ENCODE data around the gene ZNHIT1. TPM values are rescaled to one million over a fixed set of nuclear protein-coding genes. Genes with fewer than 3 reads are reported as not detected.

The ZNHIT1 gene
- 10 to 100 TPM; 46.1 to 74.3 (median 68.5) TPM for total RNA-seq

DNA sequence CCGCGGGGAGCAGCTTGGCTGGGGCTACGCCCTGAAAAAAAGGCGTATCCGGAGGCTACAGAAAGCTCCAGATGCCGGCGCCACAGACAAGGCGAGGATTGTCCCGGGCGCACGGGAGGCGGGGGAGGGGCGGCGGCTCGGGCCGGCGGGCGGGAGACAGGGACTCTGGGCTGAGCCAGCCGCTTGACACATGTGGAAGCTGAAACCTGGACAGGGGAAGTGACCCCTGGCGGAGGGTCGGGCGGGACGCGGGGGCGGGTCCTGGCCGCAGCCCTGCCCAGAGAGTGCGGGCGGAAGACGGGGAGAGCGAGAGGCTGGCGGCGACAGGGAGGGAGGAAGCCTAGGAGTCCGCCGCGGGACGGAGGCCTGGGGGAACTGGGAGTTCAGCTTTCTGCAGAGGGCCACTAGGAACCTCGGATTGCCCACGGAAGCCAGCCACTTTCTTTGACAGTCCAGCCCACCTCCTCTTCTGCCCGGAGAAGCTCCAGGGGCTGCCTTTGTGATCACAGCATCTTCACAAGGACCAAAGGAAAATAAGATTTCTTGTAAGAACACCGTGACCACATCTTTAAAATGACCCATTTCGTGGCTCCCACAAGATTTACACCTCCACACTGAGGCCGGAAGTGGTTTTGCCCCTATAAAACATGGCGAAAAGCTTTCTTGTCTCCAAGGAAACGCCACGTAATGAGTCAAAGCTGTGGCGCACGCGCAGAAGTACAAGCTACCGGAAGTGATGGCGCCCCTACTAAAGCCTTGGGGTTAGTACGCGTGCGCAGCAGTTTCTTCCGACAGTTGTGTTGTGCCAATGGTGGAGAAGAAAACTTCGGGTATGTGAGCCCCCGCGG is at the start of gene ZNHIT1, which contains the start of gene PLOD3:
Gene ZNHIT1 (plus strand): TSS at position 778 of the 848 bp plus-strand sequence. CDS start 31 bp downstream, at position 809.
Gene PLOD3 (minus strand): TSS at position 194 of the 848 bp plus-strand sequence. CDS start 307 bp downstream, outside the sequence.
- Histone ChIP-seq H3K9me3 (no peaks in the 10 kb centered on the region), H3K4me1 (peaks cover 28 to 42% (median 31%) of the 10 kb centered on the region in 4 donors), H3K4me3 (peak within 1 kb of the TSS; percentile 81 to 87 (median 84)), H3K27me3 (no peaks in the 10 kb centered on the region), H3K27ac (peak within 1 kb of the TSS; percentile 84 to 95 (median 91)), H3K36me3 (peaks cover 0 to 30% (median 21%) of the 10 kb centered on the region in 4 donors)
- ATAC-seq (ENCODE audit: low FRiP score in 2 of 2) (peak; percentile 94), DNase-seq (peak; percentile 96 to 97)
- 0 to 1% methylated on average over 22 to 37 of the region's 57 CpGs for WGBS, 2 donors
- TF ChIP-seq POLR2AphosphoS5 (IDR thresholded peaks at IDR 0.05): peak; percentile 45
- TF ChIP-seq, protein P1, sequence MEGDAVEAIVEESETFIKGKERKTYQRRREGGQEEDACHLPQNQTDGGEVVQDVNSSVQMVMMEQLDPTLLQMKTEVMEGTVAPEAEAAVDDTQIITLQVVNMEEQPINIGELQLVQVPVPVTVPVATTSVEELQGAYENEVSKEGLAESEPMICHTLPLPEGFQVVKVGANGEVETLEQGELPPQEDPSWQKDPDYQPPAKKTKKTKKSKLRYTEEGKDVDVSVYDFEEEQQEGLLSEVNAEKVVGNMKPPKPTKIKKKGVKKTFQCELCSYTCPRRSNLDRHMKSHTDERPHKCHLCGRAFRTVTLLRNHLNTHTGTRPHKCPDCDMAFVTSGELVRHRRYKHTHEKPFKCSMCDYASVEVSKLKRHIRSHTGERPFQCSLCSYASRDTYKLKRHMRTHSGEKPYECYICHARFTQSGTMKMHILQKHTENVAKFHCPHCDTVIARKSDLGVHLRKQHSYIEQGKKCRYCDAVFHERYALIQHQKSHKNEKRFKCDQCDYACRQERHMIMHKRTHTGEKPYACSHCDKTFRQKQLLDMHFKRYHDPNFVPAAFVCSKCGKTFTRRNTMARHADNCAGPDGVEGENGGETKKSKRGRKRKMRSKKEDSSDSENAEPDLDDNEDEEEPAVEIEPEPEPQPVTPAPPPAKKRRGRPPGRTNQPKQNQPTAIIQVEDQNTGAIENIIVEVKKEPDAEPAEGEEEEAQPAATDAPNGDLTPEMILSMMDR (IDR thresholded peaks at IDR 0.05): peak in 4 of 6 experiments; percentile 9 to 30 (median 16)
- TF ChIP-seq EP300 (IDR thresholded peaks at IDR 0.05): no peak
- TF ChIP-seq POLR2A (IDR thresholded peaks at IDR 0.05): peak in 2 of 4 donors; percentile 15 to 66

DNA sequence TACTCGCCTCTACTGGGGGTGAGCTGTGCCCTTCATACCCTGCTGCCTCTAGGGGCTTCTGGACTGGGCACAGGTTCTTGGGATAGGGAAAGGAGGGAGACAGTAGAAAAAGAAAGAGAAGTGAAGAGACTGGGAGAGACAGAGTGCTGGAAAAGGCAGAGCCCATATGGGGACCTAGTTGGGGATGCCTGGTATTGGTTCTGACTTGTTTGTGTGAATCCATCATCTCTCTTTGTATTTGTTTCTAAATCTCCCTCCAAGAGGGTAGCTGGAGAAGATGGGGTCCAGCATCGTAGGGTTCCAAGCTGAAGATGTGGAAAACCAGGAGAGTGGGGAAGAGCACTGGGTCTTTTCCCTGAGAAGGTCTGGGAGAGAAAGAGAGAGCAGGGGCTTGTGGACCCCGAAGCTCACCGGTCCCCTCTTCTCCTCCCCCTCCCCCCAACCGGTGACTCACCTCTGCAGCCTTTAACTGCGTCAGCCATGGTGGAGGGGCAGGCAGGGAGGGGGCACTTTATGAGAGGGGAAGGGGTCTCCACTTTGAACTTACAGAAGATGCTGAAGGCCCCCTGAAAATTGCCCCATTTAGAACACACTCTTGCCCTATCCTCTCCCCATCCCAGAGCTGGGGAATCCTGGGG is 49.4 kb upstream of the ZNHIT1 start:
- WGBS, 2 donors: 0 to 3% methylated on average over 6 of the region's 6 CpGs
- H3K36me3 ChIP-seq: no peaks in the 10 kb centered on the region
- no peak overlapping the region for H3K27ac ChIP-seq
- no peaks in the 10 kb centered on the region for H3K9me3 ChIP-seq
- H3K4me1 ChIP-seq: peaks cover 39 to 62% (median 49%) of the 10 kb centered on the region in 4 donors
- H3K4me3 ChIP-seq: no peak overlapping the region
- DNase-seq (no peak), ATAC-seq (ENCODE audit: low FRiP score in 2 of 2) (no peak)
- H3K27me3 ChIP-seq: peaks cover 0 to 95% (median 68%) of the 10 kb centered on the region in 4 donors
- TF ChIP-seq POLR2A (IDR thresholded peaks at IDR 0.05) (no peak), EP300 (IDR thresholded peaks at IDR 0.05) (no peak), POLR2AphosphoS5 (IDR thresholded peaks at IDR 0.05) (no peak)
- TF ChIP-seq, protein P1 (IDR thresholded peaks at IDR 0.05): no peak

DNA sequence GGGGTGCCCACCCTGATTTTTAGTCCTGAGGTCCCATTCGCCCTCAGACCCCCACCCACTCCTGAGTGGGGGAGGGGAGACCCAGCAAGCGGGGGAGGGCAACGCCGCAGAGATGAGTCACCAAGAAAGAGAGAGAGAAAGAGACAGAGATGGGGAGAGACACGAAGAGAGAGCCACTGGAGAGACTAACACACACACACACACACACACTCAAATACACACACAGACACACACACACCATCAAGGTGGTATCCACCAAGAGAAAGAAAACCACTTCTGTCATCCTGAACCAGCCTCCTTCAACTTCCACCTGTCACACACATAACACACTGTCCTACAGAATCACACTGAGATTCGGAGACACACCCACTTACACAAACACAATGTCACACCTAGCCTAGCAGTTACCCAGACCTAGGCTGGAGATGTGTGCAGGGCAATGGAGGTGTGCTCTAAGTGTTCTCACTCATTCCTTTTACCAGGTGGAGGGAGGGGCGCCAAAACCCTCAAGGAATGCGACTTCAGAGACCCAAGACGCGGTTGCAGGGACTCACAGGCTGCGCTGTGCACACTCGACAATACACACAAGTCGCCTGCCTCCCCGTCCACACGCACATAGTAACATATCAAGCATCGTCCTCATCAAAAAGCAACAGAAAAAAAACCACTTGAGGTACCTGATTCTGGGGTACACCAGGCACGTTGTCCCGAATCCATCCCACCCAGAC is 48.7 kb upstream of the ZNHIT1 start:
- Histone ChIP-seq H3K4me1 (peaks cover 36 to 62% (median 46%) of the 10 kb centered on the region in 4 donors), H3K9me3 (no peaks in the 10 kb centered on the region), H3K4me3 (no peak overlapping the region), H3K36me3 (no peaks in the 10 kb centered on the region), H3K27me3 (peaks cover 0 to 95% (median 67%) of the 10 kb centered on the region in 4 donors), H3K27ac (no peak overlapping the region)
- no peak for ATAC-seq (ENCODE audit: low FRiP score in 2 of 2)
- TF ChIP-seq, protein P1 (IDR thresholded peaks at IDR 0.05): no peak
- TF ChIP-seq POLR2A (IDR thresholded peaks at IDR 0.05) (no peak), EP300 (IDR thresholded peaks at IDR 0.05) (no peak), POLR2AphosphoS5 (IDR thresholded peaks at IDR 0.05) (no peak)
- WGBS, 2 donors: 1 to 3% methylated on average over 13 to 18 of the region's 18 CpGs
- no peak for DNase-seq

DNA sequence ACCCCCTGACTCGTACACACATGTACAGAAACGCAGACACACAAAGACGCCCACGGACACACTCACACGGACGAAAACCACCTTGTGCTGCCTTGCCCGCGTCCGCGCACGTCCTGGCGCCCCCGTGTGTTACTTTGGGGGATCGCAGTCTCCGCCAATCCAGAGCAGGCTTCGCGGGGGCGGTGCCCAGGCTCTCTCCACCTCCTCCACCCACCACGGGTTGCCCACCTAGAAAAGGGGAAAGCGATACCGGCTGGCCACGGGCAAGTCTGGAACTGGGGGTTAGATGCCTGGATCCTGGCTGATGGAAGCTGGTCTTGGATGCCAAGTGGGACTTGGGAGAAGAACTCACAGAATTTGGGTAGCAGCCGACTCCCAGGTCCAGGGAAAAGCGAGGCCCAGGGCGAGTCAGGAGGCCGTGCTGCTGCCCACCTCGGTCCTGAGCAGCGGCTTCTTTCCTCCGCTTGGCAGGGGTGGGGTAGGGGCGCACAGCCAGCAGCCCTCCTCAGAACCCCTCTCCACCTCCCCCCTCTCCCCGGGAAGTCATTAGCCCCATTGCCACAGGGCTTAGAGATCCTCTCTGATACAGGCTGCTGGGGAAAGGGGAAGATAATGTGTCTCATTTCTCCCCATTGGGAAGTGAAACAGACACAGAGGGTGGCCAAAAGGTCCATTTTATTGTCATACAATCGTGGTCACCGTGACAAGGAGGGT is 48.0 kb upstream of the ZNHIT1 start:
- Histone ChIP-seq H3K27me3 (peaks cover 0 to 95% (median 66%) of the 10 kb centered on the region in 4 donors), H3K4me3 (no peak overlapping the region), H3K27ac (no peak overlapping the region), H3K36me3 (no peaks in the 10 kb centered on the region), H3K4me1 (peaks cover 30 to 60% (median 39%) of the 10 kb centered on the region in 4 donors), H3K9me3 (no peaks in the 10 kb centered on the region)
- no peak for TF ChIP-seq POLR2A (IDR thresholded peaks at IDR 0.05)
- TF ChIP-seq, protein P1 (IDR thresholded peaks at IDR 0.05): peak; percentile 84 to 91 (median 87)
- ATAC-seq (ENCODE audit: low FRiP score in 2 of 2) (peak; percentile 42 to 75), DNase-seq (peak; percentile 71 to 91)
- 1 to 3% methylated on average over 17 to 31 of the region's 33 CpGs for WGBS, 2 donors
